Measurements from ENCODE around the gene HOXB5. TPM values are rescaled to one million over a fixed set of nuclear protein-coding genes. Genes with fewer than 3 reads are reported as not detected.

HOXB5 gene
- total and polyA plus RNA-seq, 10 of the 15 experiments (the other 5 are each of a cell fraction or from before 2014, with no cell fraction given), result not detected

- Histone ChIP-seq H3K9me3 (replicated peaks; ENCODE audit: control insufficient read depth, insufficient read depth, low read length) (no peaks in the 10 kb centered on the region), H3K27ac (ENCODE audit: control insufficient read depth, insufficient read depth) (no peak overlapping the region), H3K79me2 (ENCODE audit: control insufficient read depth, insufficient read depth, low read length) (no peaks in the 10 kb centered on the region), H3K4me1 (ENCODE audit: control insufficient read depth, insufficient read depth, low read length) (no peaks in the 10 kb centered on the region), H2AFZ (ENCODE audit: control insufficient read depth, low read depth, low read length) (no peak overlapping the region), H4K20me1 (ENCODE audit: control insufficient read depth, insufficient read depth) (no peaks in the 10 kb centered on the region), H3K36me3 (ENCODE audit: control insufficient read depth in 2 of 2, insufficient read depth in 2 of 2, low read length in 1 of 2) (no peaks in the 10 kb centered on the region; a peak in 1 of 4 replicates), H3K27me3 (replicated peaks in 1 of 2; ENCODE audit: control insufficient read depth in 2 of 2, insufficient read depth in 2 of 2, low read length in 1 of 2) (no peaks in the 10 kb centered on the region), H3K4me3 (no peak overlapping the region), H3K9ac (ENCODE audit: control insufficient read depth, insufficient read depth, low read length) (no peak overlapping the region), H3K4me2 (ENCODE audit: control insufficient read depth, insufficient read depth) (no peak overlapping the region)
- ChIA-PET CTCF (no interaction called here), SMC1A (ENCODE audit: uncharacterized antibody, unreplicated experiment) (interaction anchor here (0.6 to 1.2 kb wide), 3 partner anchors 8 to 74 kb away, joined by 3 to 7 read pairs (median 3); no protein-coding TSS in a partner anchor), RAD21 (ENCODE audit: unreplicated experiment) (interaction anchor here (1.1 kb wide), 1 partner anchor 16 kb away, joined by 3 read pairs; no protein-coding TSS in a partner anchor), POLR2A (interaction anchor here (1.2 kb wide), 1 partner anchor 21 kb away, joined by 3 read pairs; no protein-coding TSS in a partner anchor)
- BruUV-seq (replicated peaks), result no TSS peak
- ATAC-seq (no peak), DNase-seq (ENCODE audit: low read depth, low spot score) (no peak), FAIRE-seq (no peak)
- in situ Hi-C loops (cut with MboI), result no loop called here
- intact Hi-C loops (cut with micrococcal nuclease; ENCODE audit: unreplicated experiment), result no loop called here
- WGBS (ENCODE audit: insufficient coverage, insufficient replicate concordance, low lambda C conversion rate, missing lambda C conversion rate), result 18% methylated on average over 2 of the region's 2 CpGs
- TF ChIP-seq MAX (IDR thresholded peaks at IDR 0.05; ENCODE audit: low read depth, low read length), result no peak
- TF ChIP-seq KAT2A (conservative IDR thresholded peaks at IDR 0.05; ENCODE audit: control insufficient read depth, low read depth, low read length), result no peak
- TF ChIP-seq KDM1A (IDR thresholded peaks at IDR 0.05; ENCODE audit: borderline replicate concordance), result no peak
Observed at GRCh38 chr17:48566717-48567116, 26.9 kb downstream of the HOXB5 start.

GRCh38 chr17:48565925-48566710, 27.5 kb downstream of the HOXB5 start:
- ATAC-seq (no peak), FAIRE-seq (no peak), DNase-seq (ENCODE audit: low read depth, low spot score) (no peak)
- Histone ChIP-seq H3K9ac (ENCODE audit: control insufficient read depth, insufficient read depth, low read length) (no peak overlapping the region), H4K20me1 (ENCODE audit: control insufficient read depth, insufficient read depth) (no peaks in the 10 kb centered on the region), H3K27me3 (replicated peaks in 1 of 2; ENCODE audit: control insufficient read depth in 2 of 2, insufficient read depth in 2 of 2, low read length in 1 of 2) (no peaks in the 10 kb centered on the region), H2AFZ (ENCODE audit: control insufficient read depth, low read depth, low read length) (no peak overlapping the region), H3K79me2 (ENCODE audit: control insufficient read depth, insufficient read depth, low read length) (no peaks in the 10 kb centered on the region), H3K9me3 (replicated peaks; ENCODE audit: control insufficient read depth, insufficient read depth, low read length) (no peaks in the 10 kb centered on the region), H3K4me3 (no peak overlapping the region), H3K27ac (ENCODE audit: control insufficient read depth, insufficient read depth) (no peak overlapping the region), H3K36me3 (ENCODE audit: control insufficient read depth in 2 of 2, insufficient read depth in 2 of 2, low read length in 1 of 2) (no peaks in the 10 kb centered on the region; a peak in 1 of 4 replicates), H3K4me2 (ENCODE audit: control insufficient read depth, insufficient read depth) (no peak overlapping the region), H3K4me1 (ENCODE audit: control insufficient read depth, insufficient read depth, low read length) (no peaks in the 10 kb centered on the region)
- intact Hi-C loops (cut with micrococcal nuclease; ENCODE audit: unreplicated experiment), result no loop called here
- ChIA-PET POLR2A (interaction anchor here (1.2 kb wide), 1 partner anchor 20 kb away, joined by 3 read pairs; no protein-coding TSS in a partner anchor), RAD21 (ENCODE audit: unreplicated experiment) (interaction anchor here (1.1 kb wide), 1 partner anchor 17 kb away, joined by 3 read pairs; no protein-coding TSS in a partner anchor), CTCF (no interaction called here), SMC1A (ENCODE audit: uncharacterized antibody, unreplicated experiment) (interaction anchor here (0.6 to 1.3 kb wide), 5 partner anchors 9 to 271 kb away, joined by 3 to 7 read pairs (median 3); no protein-coding TSS in a partner anchor)
- TF ChIP-seq ZZZ3 (IDR thresholded peaks at IDR 0.05; ENCODE audit: control insufficient read depth, insufficient read length, low read depth), result no peak
- TF ChIP-seq YBX1 (IDR thresholded peaks at IDR 0.05), result no peak
- TF ChIP-seq ZNF274 (IDR thresholded peaks at IDR 0.05; ENCODE audit: insufficient read depth, insufficient read length), result no peak
- TF ChIP-seq PAX8 (IDR thresholded peaks at IDR 0.05), result no peak
- TF ChIP-seq ATF7 (IDR thresholded peaks at IDR 0.05; ENCODE audit: low read depth), result no peak
- TF ChIP-seq RELB (IDR thresholded peaks at IDR 0.05; ENCODE audit: low read depth), result no peak
- no peak for TF ChIP-seq IKZF1 (conservative IDR thresholded peaks at IDR 0.05)
- in situ Hi-C loops (cut with MboI), result no loop called here
- 33% methylated on average over 3 of the region's 4 CpGs for WGBS (ENCODE audit: insufficient coverage, insufficient replicate concordance, low lambda C conversion rate, missing lambda C conversion rate)
- BruUV-seq (replicated peaks), result no TSS peak

Data from GM12878 (cell line).